HEK293 (cell line): ENCODE results near the gene FOXO4.

Experiments used
- CTCF ChIA-PET: fragments of 350-600 bp; formaldehyde crosslinking; extraction: SDS; loops from one replicate; lab custom pipeline; 2021; ENCODE audit warnings: antibody characterized with exemption; lab: Yijun Ruan, JAX
- POLR2A ChIA-PET: fragments of 300-600 bp; formaldehyde crosslinking; extraction: SDS; loops from one replicate; lab custom pipeline; 2020; ENCODE audit warnings: antibody characterized with exemption, inconsistent platforms; lab: Yijun Ruan, JAX
- H3K27ac ChIP-seq: fragments of 200-500 bp; sonication (Bioruptor generic); 2 replicates; pipeline ENCODE4 v1.5.1; 2014; ENCODE audit warnings: low read depth, low read length, control low read depth, inconsistent platforms; ENCODE audit errors: extremely low read depth
- H3K36me3 ChIP-seq, 2 experiments: fragments of 200-500 bp in 1 of 2; sonication (Bioruptor generic) in 1 of 2; 1 replicate in 1 of 2; 2 replicates in 1 of 2; pipeline ENCODE4 v1.5.1; 2014 to 2017; ENCODE audit warnings: inconsistent platforms in 2 of 2, low read length in 2 of 2; ENCODE audit not compliant: control insufficient read depth in 2 of 2, insufficient read depth in 1 of 2
- H3K4me1 ChIP-seq: fragments of 200-500 bp; sonication (Bioruptor generic); 2 replicates; pipeline ENCODE4 v1.5.1; 2014; ENCODE audit warnings: mild to moderate bottlenecking, low read length, inconsistent platforms; ENCODE audit not compliant: control insufficient read depth, insufficient read depth
- H3K4me3 ChIP-seq: 2 replicates; pipeline ENCODE4 v1.5.1; 2011; ENCODE audit warnings: low read depth, mild to moderate bottlenecking, control low read depth, low read length, moderate library complexity
- H3K9me3 ChIP-seq: fragments of 200-500 bp; sonication (Bioruptor generic); 2 replicates; pipeline ENCODE4 v1.5.1; 2014; ENCODE audit warnings: low read depth, low read length, inconsistent platforms; ENCODE audit not compliant: control insufficient read depth, insufficient read depth
- BCL11A ChIP-seq: fragments of 450-650 bp; formaldehyde crosslinking; IDR thresholded peaks from 2 replicates; pipeline ENCODE4 v1.5.1; 2016; ENCODE audit warnings: low read depth, missing biosample characterization, missing genetic modification characterization
- GLIS1 ChIP-seq: fragments of 450-650 bp; formaldehyde crosslinking; IDR thresholded peaks from 2 replicates; pipeline ENCODE4 v1.5.1; 2016; ENCODE audit warnings: missing biosample characterization, missing genetic modification characterization
- PRDM1 ChIP-seq: fragments of 450-650 bp; formaldehyde crosslinking; IDR thresholded peaks from 2 replicates; pipeline ENCODE4; 2016; ENCODE audit warnings: missing biosample characterization, missing genetic modification characterization
- SETDB1 ChIP-seq: IDR thresholded peaks from one replicate; pipeline ENCODE4 v1.6.1; 2017; ENCODE audit warnings: mild to moderate bottlenecking, low read length, moderate library complexity, mixed read lengths; ENCODE audit not compliant: insufficient read length
- SP2 ChIP-seq: fragments of 450-650 bp; formaldehyde crosslinking; IDR thresholded peaks from 2 replicates; pipeline ENCODE4 v1.5.1; 2016; ENCODE audit warnings: missing biosample characterization, missing genetic modification characterization
- ZBTB1 ChIP-seq: fragments of 450-650 bp; formaldehyde crosslinking; IDR thresholded peaks from 2 replicates; pipeline ENCODE4 v1.5.1; 2016; ENCODE audit warnings: missing biosample characterization, missing genetic modification characterization
- ZNF133 ChIP-seq: fragments of 450-650 bp; formaldehyde crosslinking; IDR thresholded peaks from 2 replicates; pipeline ENCODE4 v1.5.1; 2016; ENCODE audit warnings: missing biosample characterization, missing genetic modification characterization
- ZNF19 ChIP-seq: fragments of 450-650 bp; formaldehyde crosslinking; IDR thresholded peaks from 2 replicates; pipeline ENCODE4; 2016; ENCODE audit warnings: missing biosample characterization, missing genetic modification characterization, low read depth
- ZNF202 ChIP-seq: fragments of 450-650 bp; formaldehyde crosslinking; IDR thresholded peaks from 2 replicates; pipeline ENCODE4 v1.5.1; 2016; ENCODE audit warnings: missing biosample characterization, missing genetic modification characterization, borderline replicate concordance
- ZNF23 ChIP-seq: fragments of 450-650 bp; formaldehyde crosslinking; IDR thresholded peaks from 2 replicates; pipeline ENCODE4 v1.5.1; 2016; ENCODE audit warnings: missing biosample characterization, missing genetic modification characterization, borderline replicate concordance
- ZNF654 ChIP-seq: fragments of 450-650 bp; formaldehyde crosslinking; IDR thresholded peaks from 2 replicates; pipeline ENCODE4 v1.5.1; 2016; ENCODE audit warnings: low read depth, missing biosample characterization, missing genetic modification characterization
- ZNF701 ChIP-seq: fragments of 450-650 bp; formaldehyde crosslinking; IDR thresholded peaks from 2 replicates; pipeline ENCODE4 v1.5.1; 2016; ENCODE audit warnings: missing biosample characterization, missing genetic modification characterization
- TF ChIP-seq, protein P1 (sequence below): fragments of 450-650 bp; IDR thresholded peaks from 2 replicates; pipeline ENCODE4 v1.5.1; 2018; ENCODE audit warnings: missing biosample characterization, missing genetic modification characterization

The FOXO4 gene

DNA sequence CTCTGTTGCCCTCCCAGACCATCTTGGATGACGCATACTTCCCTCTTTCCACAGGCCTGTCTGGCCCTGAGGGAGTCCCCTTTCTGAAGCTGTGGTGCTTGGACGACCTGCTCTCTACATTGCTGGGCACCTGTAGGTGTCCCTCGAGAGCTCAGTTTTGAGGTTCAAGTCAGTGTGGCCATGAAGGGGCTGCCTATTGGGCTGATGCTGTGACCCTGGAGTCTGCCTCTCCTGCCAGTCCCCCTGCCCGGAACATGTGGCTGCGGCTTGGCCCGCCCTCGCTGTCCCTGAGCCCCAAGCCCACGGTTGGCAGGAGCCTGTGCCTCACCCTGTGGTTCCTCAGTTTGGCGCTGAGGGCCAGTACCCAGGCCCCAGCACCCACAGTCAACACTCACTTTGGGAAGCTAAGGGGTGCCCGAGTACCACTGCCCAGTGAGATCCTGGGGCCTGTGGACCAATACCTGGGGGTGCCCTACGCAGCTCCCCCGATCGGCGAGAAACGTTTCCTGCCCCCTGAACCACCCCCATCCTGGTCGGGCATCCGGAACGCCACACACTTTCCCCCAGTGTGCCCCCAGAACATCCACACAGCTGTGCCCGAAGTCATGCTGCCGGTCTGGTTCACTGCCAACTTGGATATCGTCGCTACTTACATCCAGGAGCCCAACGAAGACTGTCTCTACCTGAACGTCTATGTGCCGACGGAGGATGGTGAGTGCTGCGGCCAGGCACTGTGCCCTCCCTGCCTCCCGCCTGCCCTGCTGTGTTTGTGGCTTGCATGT is 52.0 kb downstream of the FOXO4 start (continued):
- TF ChIP-seq ZNF654 (tag by site-specific recombination) (no peak), SP2 (tag by site-specific recombination) (no peak), ZNF133 (no peak)

GRCh38 chrX:71148278-71148663 is 52.6 kb downstream of the FOXO4 start:
- Histone ChIP-seq H3K4me3 (no peak overlapping the region), H3K36me3 (peaks cover 0 to 8% of the 10 kb centered on the region in 2 experiments; a peak in 1 of 3 replicates), H3K27ac (no peak overlapping the region), H3K4me1 (no peaks in the 10 kb centered on the region), H3K9me3 (no peaks in the 10 kb centered on the region)
- TF ChIP-seq ZNF202 (tag by site-specific recombination), result no peak
- no peak for TF ChIP-seq PRDM1 (tag by site-specific recombination)
- TF ChIP-seq ZBTB1 (tag by site-specific recombination), result no peak
- no peak for TF ChIP-seq ZNF19 (tag by site-specific recombination)
- TF ChIP-seq ZNF701 (tag by site-specific recombination), result no peak
- ChIA-PET POLR2A (no interaction called here), CTCF (no interaction called here)

- TF ChIP-seq BCL11A (tag by site-specific recombination) (no peak), ZNF23 (tag by site-specific recombination) (no peak), GLIS1 (no peak), SETDB1 (no peak)
- TF ChIP-seq, protein P1, sequence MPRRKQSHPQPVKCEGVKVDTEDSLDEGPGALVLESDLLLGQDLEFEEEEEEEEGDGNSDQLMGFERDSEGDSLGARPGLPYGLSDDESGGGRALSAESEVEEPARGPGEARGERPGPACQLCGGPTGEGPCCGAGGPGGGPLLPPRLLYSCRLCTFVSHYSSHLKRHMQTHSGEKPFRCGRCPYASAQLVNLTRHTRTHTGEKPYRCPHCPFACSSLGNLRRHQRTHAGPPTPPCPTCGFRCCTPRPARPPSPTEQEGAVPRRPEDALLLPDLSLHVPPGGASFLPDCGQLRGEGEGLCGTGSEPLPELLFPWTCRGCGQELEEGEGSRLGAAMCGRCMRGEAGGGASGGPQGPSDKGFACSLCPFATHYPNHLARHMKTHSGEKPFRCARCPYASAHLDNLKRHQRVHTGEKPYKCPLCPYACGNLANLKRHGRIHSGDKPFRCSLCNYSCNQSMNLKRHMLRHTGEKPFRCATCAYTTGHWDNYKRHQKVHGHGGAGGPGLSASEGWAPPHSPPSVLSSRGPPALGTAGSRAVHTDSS (tag by site-specific recombination), result no peak
- Histone ChIP-seq H3K27ac (no peak overlapping the region), H3K9me3 (no peaks in the 10 kb centered on the region), H3K4me3 (no peak overlapping the region), H3K36me3 (no peaks in the 10 kb centered on the region), H3K4me1 (no peaks in the 10 kb centered on the region)
- ChIA-PET POLR2A (no interaction called here), CTCF (no interaction called here)
Measured at GRCh38 chrX:71151366-71151765, 55.7 kb downstream of the FOXO4 start.
